Nucleus accumbens (tissue), 56 donors: ENCODE measurements around the gene DCAF4L1.

ENCODE experiments used
- DNase-seq, 56 donors: peaks; one replicate each; lab custom pipeline; 2025; lab: John Stamatoyannopoulos, UW

Gene DCAF4L1

DNA sequence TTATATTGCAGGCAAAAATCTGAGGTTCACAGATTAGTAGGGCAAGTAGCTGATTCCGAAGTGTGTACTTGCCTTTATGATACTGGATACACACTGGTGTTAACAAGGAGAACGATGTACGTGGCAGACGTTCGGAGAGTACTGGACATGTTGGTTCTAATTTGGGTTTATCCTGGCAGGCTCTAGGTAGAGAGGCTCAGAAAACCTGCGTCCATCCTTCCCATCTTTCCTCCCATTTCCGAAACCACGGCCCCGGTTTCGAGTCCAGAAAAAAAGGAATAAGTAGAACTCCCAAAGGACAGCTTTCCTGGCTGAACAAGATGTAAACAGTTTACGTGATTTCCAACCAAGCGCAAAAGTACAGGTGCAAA is 8.4 kb downstream of the DCAF4L1 start:
- no peak for DNase-seq

DNA sequence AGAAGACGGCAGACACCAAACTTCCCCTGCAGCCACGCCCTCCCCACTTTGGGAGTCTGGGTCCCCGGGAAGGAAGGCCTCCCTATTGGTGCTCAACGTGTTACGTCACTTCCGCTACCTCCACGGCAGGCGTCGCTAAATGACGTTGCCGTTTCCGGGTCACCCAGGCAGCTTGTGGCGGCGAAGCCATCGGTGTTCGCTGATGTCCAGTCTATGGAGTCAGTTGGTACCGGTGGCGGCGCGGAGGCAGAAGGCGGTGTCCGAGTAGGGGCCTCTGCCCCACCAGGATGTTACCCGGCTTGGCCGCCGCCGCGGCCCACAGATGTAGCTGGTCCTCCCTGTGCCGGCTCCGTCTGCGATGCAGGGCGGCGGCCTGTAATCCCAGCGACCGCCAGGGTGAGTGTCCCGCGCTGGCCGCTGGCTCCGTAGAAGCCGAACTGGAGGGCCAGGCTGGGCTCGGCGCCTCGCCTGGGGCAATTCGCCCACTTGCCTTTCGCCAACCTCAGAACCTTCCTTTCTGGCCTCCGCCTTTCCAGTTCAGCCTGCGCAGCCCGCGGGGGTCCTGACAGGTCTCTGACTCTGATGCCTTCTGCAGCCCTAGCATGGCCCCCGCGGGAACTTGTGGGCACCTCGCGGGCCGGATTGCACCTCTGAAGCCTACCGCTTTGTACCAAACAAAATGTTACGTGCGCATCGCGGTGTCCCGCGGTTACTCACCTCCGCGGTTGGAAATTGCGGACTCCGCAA is 9.0 kb downstream of the DCAF4L1 start, which contains the start of gene SLC30A9:
Gene SLC30A9 (plus strand): TSS at position 166 of the 747 bp plus-strand sequence. CDS start 122 bp downstream, at position 288.
- DNase-seq = peak; percentile 75 to 98 (median 92)

DNA sequence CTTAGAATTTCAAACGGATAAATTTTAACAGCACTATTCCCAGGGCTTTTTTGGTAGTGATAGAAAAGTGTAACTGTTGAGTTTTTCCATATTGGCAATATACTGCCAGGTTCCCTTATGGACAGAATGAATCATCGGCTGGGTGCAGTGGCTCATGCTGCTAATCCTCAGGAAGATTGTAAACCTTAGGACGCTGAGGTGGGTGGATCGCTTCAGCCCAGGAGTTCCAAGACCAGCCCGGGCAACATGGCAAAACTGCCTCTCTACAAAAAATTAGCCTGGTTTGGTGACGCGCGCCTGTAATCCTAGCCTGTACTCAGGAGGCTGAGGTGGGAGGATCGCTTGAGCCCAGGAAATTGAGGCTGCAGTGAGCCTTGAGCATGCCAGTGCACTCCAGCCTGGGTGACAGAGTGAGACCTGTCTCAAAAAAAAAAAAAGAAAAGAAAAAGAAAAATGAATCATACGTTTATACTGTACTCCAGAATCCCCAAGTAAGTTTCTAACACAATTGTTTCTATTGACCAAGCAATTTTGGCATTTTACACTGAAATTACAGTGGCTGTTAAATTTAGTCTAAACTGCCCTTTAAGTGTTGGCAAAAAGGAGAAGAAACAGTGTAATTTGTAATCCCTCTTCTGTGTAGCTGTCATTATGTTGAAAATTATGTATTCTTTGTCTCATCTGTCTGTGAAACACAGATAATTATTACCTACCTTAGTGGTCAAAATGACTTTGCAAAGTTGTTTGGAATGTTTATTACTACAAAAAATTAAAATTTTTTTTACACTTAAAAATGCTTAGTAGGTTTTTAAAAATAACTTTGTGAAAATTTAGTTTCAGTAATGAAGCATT is 10.6 kb downstream of the DCAF4L1 start:
- no peak for DNase-seq

DNA sequence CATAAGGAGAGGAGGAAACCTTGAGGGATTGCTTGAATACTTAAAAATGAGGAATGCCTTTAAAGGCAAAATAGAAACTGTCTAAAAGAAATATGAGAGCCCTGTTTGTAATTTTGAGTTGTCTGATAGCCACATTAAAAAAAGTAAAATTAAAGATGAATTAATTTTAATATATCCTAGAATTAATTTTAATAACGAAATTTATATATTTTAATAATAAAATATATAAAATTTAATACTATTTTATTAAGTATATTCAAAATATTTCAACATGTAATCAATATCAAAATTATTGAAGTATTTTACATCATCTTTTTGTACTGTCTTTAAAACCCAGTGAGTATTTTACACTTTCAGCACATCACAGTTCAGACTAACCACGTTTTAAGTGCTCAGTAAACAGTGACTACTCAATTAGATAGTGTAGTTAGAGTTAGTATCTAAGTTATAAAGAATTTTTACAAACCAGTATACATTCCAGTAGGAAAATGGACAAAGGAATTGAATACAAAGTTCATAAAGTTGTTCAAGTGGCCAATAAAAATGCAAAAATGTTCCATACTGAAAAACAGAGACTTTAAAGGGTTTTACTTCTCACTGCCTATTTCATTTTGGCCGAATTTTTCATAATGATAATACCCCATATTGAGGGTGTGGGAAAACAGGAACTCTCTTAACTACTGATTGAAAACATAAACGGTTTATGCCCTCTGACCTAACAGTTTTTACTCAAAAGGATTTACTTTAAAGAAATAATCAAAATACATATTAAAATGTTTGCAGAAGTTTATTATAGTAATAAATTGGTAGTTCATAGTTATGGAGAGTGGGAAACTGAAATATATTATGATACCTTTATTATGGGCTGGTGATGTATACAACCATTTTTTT is 11.7 kb downstream of the DCAF4L1 start:
- DNase-seq = no peak

DNA sequence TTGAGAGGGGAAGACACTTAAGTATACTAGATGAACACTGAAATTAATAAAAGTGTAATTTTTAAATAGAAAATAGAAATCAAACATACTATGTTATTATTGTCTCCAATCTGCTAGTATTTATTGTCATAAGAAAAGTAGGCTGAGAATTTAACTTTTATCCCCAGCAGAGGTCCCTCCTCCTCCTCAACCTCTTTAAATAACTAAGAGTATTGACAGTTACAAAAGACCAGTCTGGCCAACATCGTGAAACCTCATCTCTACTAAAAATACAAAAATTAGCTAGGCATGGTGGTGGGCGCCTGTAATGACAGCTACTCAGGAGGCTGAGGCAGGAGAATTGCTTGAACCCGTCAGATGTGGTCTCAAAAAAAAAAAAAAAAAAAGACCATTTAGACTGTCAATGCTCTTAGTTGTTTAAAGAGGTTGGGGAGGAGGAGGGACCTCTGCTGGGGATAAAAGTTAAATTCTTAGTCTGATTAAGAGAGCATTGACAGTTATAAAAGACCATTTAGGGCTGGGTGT is 13.0 kb downstream of the DCAF4L1 start:
- no peak for DNase-seq

DNA sequence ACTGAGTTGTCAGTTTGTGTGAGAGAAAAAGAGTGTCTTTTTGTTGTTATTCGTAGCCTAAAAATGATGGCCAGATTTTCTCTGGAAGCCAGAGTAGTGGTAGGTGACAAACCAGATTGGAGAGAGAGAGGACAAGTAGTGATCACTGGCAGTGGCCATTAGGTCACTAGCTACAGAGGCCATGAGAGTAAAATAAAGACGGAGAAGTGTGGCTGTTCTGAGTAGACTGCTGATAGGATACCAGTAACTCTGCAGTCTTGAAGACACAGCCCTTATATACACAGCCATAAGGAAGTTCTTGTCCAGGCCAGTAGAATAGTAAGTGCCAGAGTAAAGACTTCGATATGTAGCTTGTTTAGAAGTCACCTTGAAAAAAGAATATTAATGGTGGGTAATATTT is 16.5 kb downstream of the DCAF4L1 start:
- no peak for DNase-seq

DNA sequence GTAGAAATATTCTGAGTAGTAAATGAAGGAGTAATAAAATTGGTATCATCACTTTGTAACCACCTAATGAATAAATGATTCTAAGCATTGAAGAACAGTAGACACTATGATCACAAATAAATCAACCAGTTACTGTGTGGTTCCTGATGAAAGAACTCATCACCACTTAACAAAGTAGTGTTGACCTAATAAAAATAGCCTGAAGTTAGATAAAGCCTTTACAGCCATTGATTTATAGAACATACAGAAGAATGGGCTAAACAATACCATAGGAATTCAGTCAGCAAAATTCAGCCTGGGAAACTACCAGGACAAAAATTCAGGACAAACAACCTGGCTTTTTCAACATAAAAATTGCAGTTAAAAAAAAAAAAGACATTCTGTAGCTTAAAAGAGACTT is 17.8 kb downstream of the DCAF4L1 start:
- no peak for DNase-seq

DNA sequence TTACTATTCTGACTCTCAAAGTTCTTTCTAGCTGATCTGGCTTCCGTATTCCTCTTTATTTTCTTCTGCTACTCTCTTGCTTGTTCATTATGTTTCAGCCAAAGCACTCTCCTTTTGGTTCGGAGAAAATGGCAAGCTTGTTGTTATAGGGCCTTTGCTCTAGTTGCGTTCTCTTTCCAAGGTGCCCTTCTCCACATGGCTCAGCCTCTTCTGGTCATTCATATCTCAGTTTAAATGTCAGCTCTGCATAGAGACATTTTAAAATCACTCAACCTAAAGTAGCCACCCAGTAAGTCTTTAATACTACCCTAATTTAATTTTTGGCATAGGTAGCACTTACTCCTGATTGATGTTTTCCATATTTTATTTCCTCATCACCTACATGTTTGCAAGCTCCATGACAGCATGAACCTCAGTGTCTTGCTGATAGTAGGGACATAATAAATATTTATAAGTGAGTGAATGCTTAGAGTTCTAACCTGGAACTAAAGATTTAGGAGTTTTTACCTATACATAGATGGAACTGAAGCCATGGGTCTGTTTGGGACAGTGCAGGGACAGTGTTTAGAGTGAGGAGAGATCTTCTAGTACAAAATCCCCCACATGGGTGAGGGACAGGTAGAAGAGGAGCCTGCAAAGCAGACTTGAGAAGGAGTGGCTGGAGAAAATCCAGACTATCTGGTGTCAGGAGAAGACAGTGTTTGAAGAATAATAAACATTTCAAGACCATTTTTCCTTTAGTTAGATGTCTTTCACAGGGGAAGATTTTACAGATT is 26.6 kb downstream of the DCAF4L1 start:
- no peak for DNase-seq

DNA sequence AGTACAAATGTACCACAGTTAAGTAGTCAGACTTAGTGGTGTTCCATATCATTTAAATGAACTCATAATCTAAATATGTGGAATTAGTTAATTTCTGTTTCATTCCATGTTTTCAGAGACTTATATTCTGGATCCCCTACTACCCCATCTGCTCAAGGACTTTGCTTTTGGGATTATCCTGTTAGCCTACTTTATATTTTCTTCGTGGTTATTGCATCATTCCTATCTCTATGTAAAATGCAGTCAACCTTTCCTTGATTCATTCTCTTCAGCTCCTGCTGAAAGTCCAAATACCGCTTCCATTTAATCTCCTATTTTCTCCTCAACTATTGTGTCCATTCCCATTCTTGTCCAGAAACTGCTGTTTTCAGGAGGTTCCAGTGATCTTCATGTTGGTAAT is 33.9 kb downstream of the DCAF4L1 start:
- no peak for DNase-seq

DNA sequence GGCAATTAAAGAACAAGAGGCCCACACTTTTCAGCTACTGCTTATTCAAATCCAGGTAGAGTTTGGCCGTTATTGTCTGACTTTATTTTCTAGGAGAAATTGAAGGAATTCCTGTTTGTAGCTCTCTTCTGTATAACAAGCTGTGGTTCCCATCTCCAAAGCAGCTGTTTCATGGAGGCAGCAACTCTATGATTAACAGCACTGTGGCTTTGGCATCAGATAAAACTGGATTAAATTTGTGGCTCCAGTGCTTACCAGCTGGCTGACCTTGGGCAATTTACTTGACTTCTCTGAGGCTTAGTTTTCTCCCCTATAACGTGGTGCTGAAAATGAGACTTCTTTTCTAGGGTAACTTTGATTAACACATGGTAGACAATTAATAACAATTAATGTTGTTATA is 36.9 kb downstream of the DCAF4L1 start:
- DNase-seq = no peak
